ENCODE results near the gene PODXL2.

PODXL2 gene

GRCh38 chr3:127660621-127661251, 31.8 kb downstream of the PODXL2 start:
- H3K4me1 ChIP-seq (ENCODE audit: low read depth, poor library complexity, severe bottlenecking) = no peaks in the 10 kb centered on the region
- H3K4me2 ChIP-seq = no peak overlapping the region
- no peak overlapping the region for H3K4me3 ChIP-seq (IDR thresholded peaks at IDR 0.05; ENCODE audit: insufficient read depth, low read depth, low read length)
- no peak overlapping the region for H3K9ac ChIP-seq
- no peak overlapping the region for H2AFZ ChIP-seq (ENCODE audit: low read depth)
- H3K36me3 ChIP-seq (ENCODE audit: insufficient read depth) = no peaks in the 10 kb centered on the region
- no peaks in the 10 kb centered on the region for H3K27me3 ChIP-seq (ENCODE audit: insufficient read depth, low read depth)
- no peak for TF ChIP-seq CTCF (conservative IDR thresholded peaks at IDR 0.05; ENCODE audit: low read depth, low read length)
- H3K79me2 ChIP-seq (ENCODE audit: insufficient read depth, low read depth) = no peaks in the 10 kb centered on the region
- H3K27ac ChIP-seq = no peak overlapping the region
- H4K20me1 ChIP-seq (ENCODE audit: insufficient read depth) = no peaks in the 10 kb centered on the region

- H2AFZ ChIP-seq (ENCODE audit: low read depth) = no peak overlapping the region
- no peaks in the 10 kb centered on the region for H3K36me3 ChIP-seq (ENCODE audit: insufficient read depth)
- H3K9ac ChIP-seq = no peak overlapping the region
- no peaks in the 10 kb centered on the region for H3K4me1 ChIP-seq (ENCODE audit: low read depth, poor library complexity, severe bottlenecking)
- H3K79me2 ChIP-seq (ENCODE audit: insufficient read depth, low read depth) = no peaks in the 10 kb centered on the region
- H3K27ac ChIP-seq = no peak overlapping the region
- TF ChIP-seq CTCF (conservative IDR thresholded peaks at IDR 0.05; ENCODE audit: low read depth, low read length) = no peak
- no peak overlapping the region for H3K4me2 ChIP-seq
- no peaks in the 10 kb centered on the region for H3K27me3 ChIP-seq (ENCODE audit: insufficient read depth, low read depth)
- H4K20me1 ChIP-seq (ENCODE audit: insufficient read depth) = no peaks in the 10 kb centered on the region
- no peak overlapping the region for H3K4me3 ChIP-seq (IDR thresholded peaks at IDR 0.05; ENCODE audit: insufficient read depth, low read depth, low read length)
Observed at GRCh38 chr3:127661600-127661999, 32.6 kb downstream of the PODXL2 start.

GRCh38 chr3:127662001-127662469, 33.0 kb downstream of the PODXL2 start:
- H3K4me2 ChIP-seq = no peak overlapping the region
- TF ChIP-seq CTCF (conservative IDR thresholded peaks at IDR 0.05; ENCODE audit: low read depth, low read length) = no peak

GRCh38 chr3:127663151-127663550, 34.2 kb downstream of the PODXL2 start:
- Histone ChIP-seq H3K27ac (no peak overlapping the region), H3K4me1 (ENCODE audit: low read depth, poor library complexity, severe bottlenecking) (no peaks in the 10 kb centered on the region), H3K4me2 (no peak overlapping the region), H2AFZ (ENCODE audit: low read depth) (no peak overlapping the region), H3K27me3 (ENCODE audit: insufficient read depth, low read depth) (no peaks in the 10 kb centered on the region), H4K20me1 (ENCODE audit: insufficient read depth) (no peaks in the 10 kb centered on the region), H3K36me3 (ENCODE audit: insufficient read depth) (no peaks in the 10 kb centered on the region), H3K79me2 (ENCODE audit: insufficient read depth, low read depth) (no peaks in the 10 kb centered on the region), H3K9ac (no peak overlapping the region), H3K4me3 (IDR thresholded peaks at IDR 0.05; ENCODE audit: insufficient read depth, low read depth, low read length) (no peak overlapping the region)
- no peak for TF ChIP-seq CTCF (conservative IDR thresholded peaks at IDR 0.05; ENCODE audit: low read depth, low read length)

More at GRCh38 chr3:127662001-127662469, 33.0 kb downstream of the PODXL2 start:
- no peaks in the 10 kb centered on the region for H4K20me1 ChIP-seq (ENCODE audit: insufficient read depth)
- H2AFZ ChIP-seq (ENCODE audit: low read depth) = no peak overlapping the region
- no peaks in the 10 kb centered on the region for H3K27me3 ChIP-seq (ENCODE audit: insufficient read depth, low read depth)
- no peaks in the 10 kb centered on the region for H3K79me2 ChIP-seq (ENCODE audit: insufficient read depth, low read depth)
- H3K9ac ChIP-seq = no peak overlapping the region
- no peak overlapping the region for H3K4me3 ChIP-seq (IDR thresholded peaks at IDR 0.05; ENCODE audit: insufficient read depth, low read depth, low read length)
- H3K36me3 ChIP-seq (ENCODE audit: insufficient read depth) = no peaks in the 10 kb centered on the region
- H3K27ac ChIP-seq = no peak overlapping the region
- no peaks in the 10 kb centered on the region for H3K4me1 ChIP-seq (ENCODE audit: low read depth, poor library complexity, severe bottlenecking)
